ENCODE results near the gene GRK3. TPM values are rescaled to one million over a fixed set of nuclear protein-coding genes. Genes with fewer than 3 reads are reported as not detected.

GRK3 gene
- total RNA-seq, 1 donor from 2014 or later: 3.7 TPM

- ATAC-seq (ENCODE audit: poor library complexity): no peak
- no peak for DNase-seq
- intact Hi-C loops (cut with DNase I): no loop called here
These were observed 78.9 kb downstream of the GRK3 start for GRCh38 chr22:25643232-25644000.

GRCh38 chr22:25644122-25644521 is 79.6 kb downstream of the GRK3 start:
- intact Hi-C loops (cut with DNase I): no loop called here
- ATAC-seq (ENCODE audit: poor library complexity) (peak; percentile 96), DNase-seq (peak; percentile 54)

GRCh38 chr22:25645266-25645665 is 80.8 kb downstream of the GRK3 start:
- ATAC-seq (ENCODE audit: poor library complexity) (no peak), DNase-seq (no peak)

DNA sequence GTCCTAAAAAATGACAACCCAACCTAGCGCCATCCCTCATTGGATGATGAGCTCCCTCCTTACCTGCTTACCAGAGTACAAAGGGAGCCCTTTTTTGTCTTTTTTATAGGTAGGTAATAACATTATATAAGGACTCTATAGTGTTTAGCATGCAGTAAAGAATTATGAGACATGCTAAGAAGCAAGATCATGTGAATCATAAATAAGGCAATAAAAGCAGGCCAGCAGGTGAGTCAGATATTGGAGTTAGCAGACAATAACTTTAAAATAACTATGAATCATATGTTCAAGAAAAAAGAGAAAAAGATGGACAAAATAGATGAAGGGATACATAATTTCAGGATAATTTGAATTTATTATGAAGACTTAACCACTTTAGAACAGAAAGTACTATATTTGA is 81.5 kb downstream of the GRK3 start:
- ATAC-seq (ENCODE audit: poor library complexity) (no peak), DNase-seq (no peak)
- intact Hi-C loops (cut with DNase I): no loop called here

More at GRCh38 chr22:25645266-25645665, 80.8 kb downstream of the GRK3 start:
- intact Hi-C loops (cut with DNase I): no loop called here

DNA sequence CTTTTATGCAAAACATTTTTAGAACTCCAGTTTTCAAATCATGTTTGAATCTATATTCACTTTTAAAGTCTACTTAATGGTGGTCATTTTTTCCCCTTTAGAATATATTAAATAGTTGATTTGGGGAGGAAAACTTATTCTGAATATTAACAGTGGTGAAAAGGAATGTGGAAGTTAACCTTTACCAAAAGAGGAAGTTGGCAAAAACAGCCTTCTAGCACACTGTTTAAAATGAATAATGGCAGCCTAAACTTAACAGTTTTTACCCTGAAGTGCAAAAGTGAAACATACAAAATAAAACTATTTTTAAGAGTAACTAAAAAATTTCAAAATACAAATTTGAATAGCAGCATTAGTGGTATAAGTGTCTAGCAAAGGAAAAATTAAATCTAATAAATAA is 86.4 kb downstream of the GRK3 start:
- intact Hi-C loops (cut with DNase I): no loop called here
- ATAC-seq (ENCODE audit: poor library complexity) (no peak), DNase-seq (no peak)

GRCh38 chr22:25651332-25652085 is 87.0 kb downstream of the GRK3 start:
- DNase-seq: no peak
- ATAC-seq (ENCODE audit: poor library complexity): no peak
- intact Hi-C loops (cut with DNase I): no loop called here

DNA sequence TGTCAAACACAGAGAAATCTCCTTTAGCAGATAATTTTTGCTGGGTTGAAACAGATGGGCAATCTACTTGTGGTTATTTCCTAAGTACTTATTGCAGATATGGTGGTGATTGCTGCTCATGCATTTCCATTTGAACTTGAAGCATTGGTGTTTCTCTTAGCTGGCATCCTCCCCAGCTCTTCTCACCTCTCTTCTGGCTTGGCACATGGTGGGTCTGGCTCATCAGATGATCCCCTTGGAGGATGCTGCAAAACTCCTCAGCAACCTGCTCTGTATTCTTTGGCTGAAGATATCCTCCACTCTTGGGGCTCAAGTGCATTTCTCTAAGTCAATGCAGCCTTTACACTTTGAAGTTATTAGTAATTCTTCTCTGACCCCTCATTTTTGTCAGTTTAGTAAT is 90.2 kb downstream of the GRK3 start:
- intact Hi-C loops (cut with DNase I): no loop called here
- ATAC-seq (ENCODE audit: poor library complexity): no peak

DNA sequence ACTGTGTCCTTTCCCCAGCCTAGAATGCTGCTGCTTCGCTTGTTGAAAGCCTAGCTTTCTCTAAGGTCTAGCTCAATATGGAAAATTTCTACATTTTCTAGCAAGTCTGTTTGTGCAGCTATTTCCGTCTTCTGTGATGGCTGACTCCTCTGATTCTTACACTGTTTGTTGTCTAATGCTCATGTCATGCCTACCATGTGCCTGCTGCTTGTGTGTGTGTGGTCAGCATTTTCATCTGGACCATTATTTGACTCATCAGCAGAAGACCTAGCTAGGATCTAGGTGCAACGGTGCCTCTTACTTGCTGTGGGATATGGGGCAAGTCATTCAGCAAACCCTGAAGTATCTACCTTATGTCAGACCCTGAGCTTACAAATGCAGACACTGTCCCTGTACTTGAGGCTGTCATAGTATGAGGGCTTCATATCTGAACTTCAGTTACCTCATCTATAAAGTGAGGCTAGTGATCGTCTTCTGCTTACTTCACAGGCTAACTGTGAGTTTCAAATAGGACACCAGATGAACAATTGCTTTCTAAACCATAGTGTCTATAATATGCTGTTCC is 91.0 kb downstream of the GRK3 start:
- intact Hi-C loops (cut with DNase I): no loop called here
- no peak for DNase-seq
- ATAC-seq (ENCODE audit: poor library complexity): no peak

More for the DNA sequence above, 90.2 kb downstream of the GRK3 start:
- no peak for DNase-seq

GRCh38 chr22:25656724-25657123 is 92.2 kb downstream of the GRK3 start:
- ATAC-seq (ENCODE audit: poor library complexity) (no peak), DNase-seq (no peak)
- intact Hi-C loops (cut with DNase I): no loop called here

GRCh38 chr22:25658633-25659032 is 94.2 kb downstream of the GRK3 start:
- no peak for ATAC-seq (ENCODE audit: poor library complexity)
- intact Hi-C loops (cut with DNase I): no loop called here
- no peak for DNase-seq

- ATAC-seq (ENCODE audit: poor library complexity): no peak
- no peak for DNase-seq
- intact Hi-C loops (cut with DNase I): no loop called here
These were observed 94.9 kb downstream of the GRK3 start for GRCh38 chr22:25659413-25659812.

DNA sequence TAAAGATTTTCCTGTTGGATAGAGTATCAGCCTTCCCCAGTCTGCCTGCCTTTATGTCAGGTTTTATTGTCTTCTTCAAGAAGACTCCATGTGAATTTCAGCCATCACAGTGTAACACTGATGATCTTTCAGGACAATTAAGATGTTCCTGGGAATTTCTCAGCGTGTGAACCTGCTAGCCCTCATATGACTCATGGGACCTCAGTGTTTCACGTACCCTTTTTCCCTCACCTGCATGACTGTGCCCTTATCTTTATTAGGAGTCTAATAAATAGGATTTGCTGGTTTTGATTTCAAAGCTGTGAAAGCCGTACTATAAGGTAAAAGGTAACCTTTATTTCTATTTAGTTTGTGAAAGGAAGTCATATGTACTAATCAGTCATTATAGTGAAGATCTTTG is 95.9 kb downstream of the GRK3 start:
- ATAC-seq (ENCODE audit: poor library complexity) (no peak), DNase-seq (no peak)
- intact Hi-C loops (cut with DNase I): no loop called here

DNA sequence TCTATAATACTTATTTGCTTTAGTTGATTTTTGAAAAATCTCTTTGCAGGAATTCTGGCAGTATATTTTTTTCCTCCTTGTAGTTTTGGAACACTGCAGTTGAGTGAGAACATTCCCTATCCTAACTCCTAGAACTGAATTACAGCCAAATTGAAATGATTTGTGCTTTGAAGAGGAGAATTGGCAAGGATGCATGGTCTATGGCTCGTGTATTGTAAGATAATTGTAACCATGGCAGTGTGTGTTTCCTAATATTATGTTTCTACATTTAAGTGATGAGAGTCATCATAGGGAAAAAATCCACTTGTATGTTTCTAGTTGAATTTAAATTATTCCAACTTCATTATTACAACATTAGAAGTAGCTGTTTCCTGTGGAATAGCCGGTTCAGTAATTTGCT is 96.6 kb downstream of the GRK3 start:
- intact Hi-C loops (cut with DNase I): no loop called here
- ATAC-seq (ENCODE audit: poor library complexity) (peak; percentile 83), DNase-seq (no peak)

GRCh38 chr22:25663654-25664053 is 99.2 kb downstream of the GRK3 start:
- ATAC-seq (ENCODE audit: poor library complexity) (peak; percentile 42), DNase-seq (no peak)
- intact Hi-C loops (cut with DNase I): no loop called here

DNA sequence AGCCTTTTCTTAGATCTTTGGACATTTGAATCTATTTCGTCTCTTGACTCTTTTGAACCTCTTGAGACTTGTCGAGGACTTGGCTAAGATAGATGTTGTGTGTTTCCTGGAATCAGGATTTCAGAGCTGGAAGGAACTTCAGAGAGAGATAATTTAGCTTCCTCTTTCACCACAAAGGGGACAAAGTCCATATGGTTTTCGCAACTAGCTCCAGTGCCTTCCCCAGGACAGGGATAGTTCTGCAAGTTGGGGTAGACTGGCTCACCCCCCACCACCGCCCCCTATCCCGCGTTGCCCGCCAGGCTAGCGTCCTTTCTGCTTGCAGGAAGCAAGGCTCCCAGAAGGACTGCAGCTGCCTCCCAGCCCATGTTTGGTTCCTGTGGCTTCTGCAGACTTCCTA is 101.8 kb downstream of the GRK3 start:
- ATAC-seq (ENCODE audit: poor library complexity) (peak; percentile 57), DNase-seq (peak; percentile 75)
- intact Hi-C loops (cut with DNase I): no loop called here

DNA sequence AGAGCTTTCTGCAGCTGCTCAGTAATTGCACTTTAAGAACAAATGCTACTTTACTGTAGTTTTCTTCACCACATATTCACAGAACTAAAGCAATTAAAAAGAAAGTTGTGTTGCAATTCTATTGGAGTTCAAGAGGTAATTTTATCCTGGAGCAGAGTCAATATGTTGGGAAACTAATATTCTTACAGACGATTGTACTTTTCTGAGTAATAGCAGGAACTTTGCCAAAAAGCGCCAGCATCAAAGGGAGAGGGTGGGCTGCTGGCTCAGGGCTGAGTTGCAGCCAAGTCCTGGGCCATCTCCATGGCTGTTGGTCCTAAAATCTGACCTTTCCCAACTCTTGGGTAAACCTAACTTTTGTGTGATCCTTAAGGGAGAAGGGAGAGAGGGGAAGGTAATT is 104.0 kb downstream of the GRK3 start:
- intact Hi-C loops (cut with DNase I): no loop called here
- ATAC-seq (ENCODE audit: poor library complexity) (peak; percentile 32), DNase-seq (peak; percentile 43)

GRCh38 chr22:25669253-25670069 is 105.0 kb downstream of the GRK3 start:
- no peak for DNase-seq
- ATAC-seq (ENCODE audit: poor library complexity): no peak
- intact Hi-C loops (cut with DNase I): no loop called here

DNA sequence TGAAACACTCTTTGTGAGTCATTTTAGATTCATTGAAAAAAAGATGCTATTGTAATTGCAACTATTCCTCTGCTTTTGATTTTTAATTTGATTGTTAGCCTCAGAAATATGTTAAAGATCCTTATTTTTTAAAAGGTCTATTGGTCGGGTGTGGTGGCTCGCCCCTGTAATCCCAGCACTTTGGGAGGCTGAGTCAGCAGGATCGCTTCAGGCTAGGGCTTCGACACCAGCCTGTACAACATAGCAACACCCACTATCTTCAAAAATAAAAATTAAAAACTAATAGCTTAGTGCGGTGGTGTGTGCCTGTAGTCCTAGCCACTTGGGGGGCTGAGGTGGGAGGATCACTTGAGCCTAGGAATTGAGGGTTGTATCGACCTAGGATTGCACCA is 105.6 kb downstream of the GRK3 start:
- ATAC-seq (ENCODE audit: poor library complexity) (no peak), DNase-seq (no peak)
- intact Hi-C loops (cut with DNase I): no loop called here

Data from Right ventricle myocardium superior (tissue), 1 donor.